Hematopoietic multipotent progenitor cell treated with erythropoietin and hydrocortisone succinate and interleukin-3 and kit ligand, for 17 days (in vitro differentiated cells): ENCODE results near the gene TANK.

Experiments
- DNase-seq: peaks from one replicate; pipeline ENCODE4 v3.0.0-alpha.2; 2015; ENCODE audit warnings: low spot score

The TANK gene

GRCh38 chr2:161133366-161133765 is 26.9 kb upstream of the TANK start:
- no peak for DNase-seq

GRCh38 chr2:161134547-161135518 is 25.4 kb upstream of the TANK start:
- DNase-seq = no peak

- no peak for DNase-seq
These were observed 24.2 kb upstream of the TANK start for GRCh38 chr2:161135951-161136593.

- DNase-seq = peak; percentile 55
These were observed 23.4 kb upstream of the TANK start for GRCh38 chr2:161136696-161137324.

GRCh38 chr2:161138429-161138828 is 21.8 kb upstream of the TANK start:
- DNase-seq = peak; percentile 27

- peak; percentile 51 for DNase-seq
These were observed 20.9 kb upstream of the TANK start for GRCh38 chr2:161139098-161139987.

GRCh38 chr2:161141033-161141432 is 19.2 kb upstream of the TANK start:
- no peak for DNase-seq

GRCh38 chr2:161146209-161146775 is 13.9 kb upstream of the TANK start:
- DNase-seq = no peak

GRCh38 chr2:161146996-161147395 is 13.2 kb upstream of the TANK start:
- no peak for DNase-seq

- DNase-seq = no peak
These were observed 12.4 kb upstream of the TANK start for GRCh38 chr2:161147856-161148255.

GRCh38 chr2:161150704-161151103 is 9.5 kb upstream of the TANK start:
- no peak for DNase-seq

- no peak for DNase-seq
These were observed 7.9 kb upstream of the TANK start for GRCh38 chr2:161152302-161152701.

GRCh38 chr2:161158882-161159281 is 1.3 kb upstream of the TANK start:
- DNase-seq = no peak

GRCh38 chr2:161159456-161160225 is 587 bp upstream of the TANK start:
- peak; percentile 38 for DNase-seq

- DNase-seq = no peak
These were observed 962 bp downstream of the TANK start for GRCh38 chr2:161161074-161161706.

GRCh38 chr2:161163440-161163839 is 3.2 kb downstream of the TANK start:
- no peak for DNase-seq

- no peak for DNase-seq
These were observed 3.9 kb downstream of the TANK start for GRCh38 chr2:161164161-161164560.

GRCh38 chr2:161165266-161165665 is 5.0 kb downstream of the TANK start:
- DNase-seq = no peak

- DNase-seq = no peak
These were observed 5.6 kb downstream of the TANK start for GRCh38 chr2:161165811-161166210.
